ENCODE results near the gene ISYNA1. TPM values are rescaled to one million over a fixed set of nuclear protein-coding genes. Genes with fewer than 3 reads are reported as not detected.

ISYNA1 gene
- total and polyA plus RNA-seq, 10 of the 15 experiments (the other 5 are each of a cell fraction or from before 2014, with no cell fraction given) = 1.9 to 37.0 (median 9.1) TPM

- TF ChIP-seq ZBTB33 (IDR thresholded peaks at IDR 0.05) (no peak), EP300 (IDR thresholded peaks at IDR 0.05; ENCODE audit: borderline replicate concordance in 1 of 2, control insufficient read depth in 1 of 2, low read depth in 2 of 2, low read length in 2 of 2) (no peak), PBX3 (IDR thresholded peaks at IDR 0.05; ENCODE audit: insufficient replicate concordance, low read depth, low read length) (no peak), SMC3 (IDR thresholded peaks at IDR 0.05; ENCODE audit: borderline replicate concordance, low read length) (no peak), ZNF217 (IDR thresholded peaks at IDR 0.05) (0 out of 2 replicates have a peak, but pooled peaks have one; percentile 56), CREB1 (IDR thresholded peaks at IDR 0.05; ENCODE audit: low read depth) (no peak), SMARCA5 (IDR thresholded peaks at IDR 0.05) (peak; percentile 96), DPF2 (IDR thresholded peaks at IDR 0.05) (0 out of 2 replicates have a peak, but pooled peaks have one; percentile 47), ATF7 (IDR thresholded peaks at IDR 0.05; ENCODE audit: low read depth) (peak; percentile 48; the same call in 1 of the 2 replicates), MYC (IDR thresholded peaks at IDR 0.05; ENCODE audit: insufficient read depth, insufficient read length, insufficient replicate concordance, low read length, severe bottlenecking) (no peak), YBX1 (IDR thresholded peaks at IDR 0.05) (no peak), LARP7 (IDR thresholded peaks at IDR 0.05) (no peak), NFXL1 (IDR thresholded peaks at IDR 0.05; ENCODE audit: borderline replicate concordance) (no peak), BACH1 (IDR thresholded peaks at IDR 0.05; ENCODE audit: borderline replicate concordance) (peak; percentile 32; the same call in 1 of the 2 replicates), POU2F2 (IDR thresholded peaks at IDR 0.05; ENCODE audit: borderline replicate concordance, low read depth, low read length) (peak; percentile 89), FOXK2 (IDR thresholded peaks at IDR 0.05) (no peak), SUPT20H (IDR thresholded peaks at IDR 0.05; ENCODE audit: borderline replicate concordance, control insufficient read depth, low read depth, low read length) (no peak), ZBTB4 (CRISPR knock-in tag; IDR thresholded peaks at IDR 0.05) (no peak), EED (IDR thresholded peaks at IDR 0.05; ENCODE audit: low read depth) (peak; percentile 39; the same call in 1 of the 2 replicates), KAT2A (conservative IDR thresholded peaks at IDR 0.05; ENCODE audit: control insufficient read depth, low read depth, low read length) (no peak), SMAD5 (IDR thresholded peaks at IDR 0.05; ENCODE audit: low read depth) (no peak), NR2C2 (IDR thresholded peaks at IDR 0.05; ENCODE audit: borderline replicate concordance, control insufficient read depth, insufficient read length, low read depth) (no peak)
Observed at GRCh38 chr19:18397242-18398202, 40.4 kb downstream of the ISYNA1 start, which contains the start of gene LRRC25 (continued).
